NCI-H146 treated with DMSO at 0.1 percent for 48 hours (cell line): ENCODE measurements around the gene TRIM9.
"Not testable (repeated sequence)": the region's sequence is repeated elsewhere in the genome, so short reads cannot be mapped to it uniquely, and the experiment has no call there.

Experiments used
- DNase-seq: peaks from one replicate; lab custom pipeline; 2025; ENCODE audit not compliant: unreplicated experiment; lab: John Stamatoyannopoulos, UW

TRIM9 gene

DNA sequence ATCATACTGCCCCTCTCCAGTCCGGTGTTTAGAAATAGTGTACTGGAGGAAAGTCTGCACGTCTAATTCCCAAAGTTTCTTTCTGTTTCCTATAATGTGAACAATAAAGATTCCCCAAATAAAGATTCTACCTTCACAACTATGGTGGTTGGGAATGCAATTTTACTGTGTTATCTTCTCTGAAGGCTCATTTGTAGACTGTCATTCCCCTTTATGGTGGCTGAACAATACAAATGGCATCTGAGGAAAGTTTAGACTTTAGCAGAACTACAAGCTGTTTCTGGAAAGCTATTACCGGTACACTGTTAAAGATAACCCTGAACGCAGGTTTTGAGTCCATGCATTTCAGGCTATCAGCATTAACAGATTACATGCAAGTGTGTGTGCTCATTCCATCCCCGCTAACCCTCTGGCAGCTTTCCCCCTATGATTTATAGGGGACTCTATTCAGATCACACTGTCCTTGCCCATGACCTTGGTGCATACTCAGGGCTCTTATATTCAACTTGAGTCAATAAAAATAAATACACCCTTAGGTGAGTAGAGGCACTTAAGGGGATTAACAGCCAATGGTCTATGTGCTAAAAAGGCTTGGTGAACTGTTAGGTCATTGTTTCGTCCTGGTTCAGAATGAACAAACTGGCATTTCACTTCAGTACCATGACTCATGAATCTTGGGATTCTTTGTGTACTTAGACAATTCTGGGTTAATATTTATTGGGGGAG is 89.9 kb downstream of the TRIM9 start:
- no peak for DNase-seq

DNA sequence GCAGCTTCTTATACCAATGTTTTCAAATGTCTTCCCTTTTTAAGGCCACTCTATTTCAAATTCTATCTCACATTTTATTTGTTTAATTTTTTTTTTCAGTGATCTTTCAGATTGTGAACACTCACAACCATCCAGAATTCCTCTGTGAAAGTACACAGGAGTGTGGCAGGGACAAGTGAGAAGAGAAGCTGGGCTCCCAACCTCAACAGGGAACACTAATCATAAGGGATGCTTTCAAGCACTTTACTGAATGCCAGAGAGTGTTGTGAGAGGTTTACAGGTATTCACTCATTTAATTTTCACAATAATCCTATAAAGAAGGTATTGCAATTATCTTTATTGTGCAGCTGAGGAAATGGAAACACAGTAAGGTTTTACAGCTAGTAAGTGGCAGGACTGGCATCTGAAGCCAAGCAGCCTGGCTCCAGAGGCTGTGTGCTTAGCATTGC is 90.5 kb downstream of the TRIM9 start:
- no peak for DNase-seq

DNA sequence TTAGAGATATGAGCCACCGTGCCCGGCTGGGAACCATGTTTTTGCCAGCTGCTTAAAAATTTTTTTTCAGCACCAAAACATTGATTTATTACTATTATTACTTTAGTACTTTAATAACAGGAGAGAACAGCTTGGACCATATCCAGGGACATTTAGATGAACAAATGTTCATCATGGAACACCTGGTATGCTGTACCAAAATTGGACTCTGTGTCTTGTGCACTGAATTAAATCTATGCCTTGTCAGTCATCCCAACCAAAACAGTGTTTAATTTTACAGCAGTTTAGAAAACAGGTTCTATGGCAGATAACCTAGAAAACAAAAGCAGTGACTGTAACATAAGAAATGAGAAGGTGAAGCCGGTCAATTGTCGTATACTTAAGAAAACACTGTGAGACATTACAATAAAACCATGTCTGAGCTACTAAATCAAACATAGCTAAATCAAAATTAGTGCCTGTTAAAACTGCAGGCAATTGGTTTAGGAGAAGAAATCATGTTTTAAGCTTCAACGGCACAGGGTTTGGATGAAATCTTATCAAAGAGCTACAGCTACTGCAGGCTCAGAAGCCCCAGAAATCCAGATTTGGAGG is 92.4 kb downstream of the TRIM9 start:
- DNase-seq = no peak

DNA sequence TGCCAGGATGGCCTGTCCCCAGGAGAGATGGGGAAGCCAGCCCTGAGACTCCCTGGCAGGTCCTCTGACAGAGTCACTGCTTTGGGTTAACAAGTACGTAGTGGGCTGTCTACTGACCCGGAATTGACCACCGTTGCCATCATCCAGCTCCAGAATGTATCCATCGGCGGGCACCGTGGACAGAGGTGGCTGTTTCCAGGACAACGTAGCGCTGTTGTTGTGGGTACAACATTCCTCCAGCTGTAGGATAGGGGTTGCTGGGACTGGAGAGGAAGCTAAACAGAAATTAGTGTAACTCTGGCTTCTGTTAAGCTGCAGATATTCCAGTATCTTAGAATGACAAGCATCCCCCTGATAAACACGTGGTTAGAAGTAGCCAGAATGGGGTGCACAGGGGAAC is 94.3 kb downstream of the TRIM9 start:
- no peak for DNase-seq

DNA sequence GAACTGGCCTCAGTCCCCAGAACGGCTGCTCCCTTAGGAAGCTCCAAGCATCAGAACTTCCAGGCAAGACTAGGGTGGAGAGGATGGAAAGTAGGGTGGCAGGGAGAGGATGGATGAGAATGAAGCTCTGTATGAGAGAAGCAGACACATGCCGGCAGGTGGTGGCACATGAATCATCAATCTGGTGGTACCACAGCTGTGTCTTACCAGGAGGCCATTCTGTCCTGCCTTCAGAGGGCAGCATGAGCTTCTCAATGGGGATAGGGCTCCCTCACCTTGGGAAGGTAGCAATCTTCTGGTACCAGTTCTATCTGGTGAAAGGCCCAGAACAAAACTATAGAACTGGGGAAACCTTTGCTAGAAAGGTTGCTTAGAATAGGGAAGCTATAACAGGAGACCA is 95.2 kb downstream of the TRIM9 start:
- no peak for DNase-seq

DNA sequence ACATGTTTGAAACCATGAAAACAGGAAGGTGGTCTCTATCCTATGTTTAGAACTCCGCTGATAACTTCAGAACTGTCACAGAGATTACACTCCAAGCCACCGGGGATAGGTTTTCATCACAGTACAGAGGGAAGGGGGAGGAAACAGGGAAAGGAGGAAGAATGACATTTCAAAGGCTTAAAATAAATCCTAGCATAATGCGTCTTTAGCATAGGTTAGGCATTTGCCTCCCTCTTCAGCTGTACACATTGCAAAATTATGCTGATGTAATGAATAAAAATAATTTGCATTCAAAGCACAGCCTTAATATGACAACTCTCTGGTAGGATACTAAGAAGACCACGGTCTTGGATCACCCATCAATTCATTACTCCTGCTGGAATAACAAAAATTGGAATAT is 96.3 kb downstream of the TRIM9 start:
- DNase-seq = no peak

DNA sequence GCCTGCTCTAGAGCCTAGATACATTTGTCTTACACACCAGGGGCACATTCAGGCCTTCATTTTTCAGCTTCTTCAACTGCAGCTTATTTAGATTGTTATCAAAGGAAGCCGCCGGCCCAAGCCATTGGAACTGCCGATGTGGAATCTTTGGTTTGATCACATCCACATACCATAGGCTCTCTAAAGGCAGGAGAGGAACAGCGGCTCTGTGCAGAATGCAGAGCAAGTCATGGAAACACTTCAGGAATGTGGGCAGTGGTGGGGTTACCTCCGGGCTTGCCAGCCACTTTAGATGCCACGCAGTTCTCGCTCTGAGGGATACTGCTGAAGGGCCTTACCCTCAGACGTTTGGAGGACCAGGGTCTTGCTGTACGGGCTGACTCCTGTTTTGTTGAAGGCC is 97.2 kb downstream of the TRIM9 start:
- DNase-seq = no peak

DNA sequence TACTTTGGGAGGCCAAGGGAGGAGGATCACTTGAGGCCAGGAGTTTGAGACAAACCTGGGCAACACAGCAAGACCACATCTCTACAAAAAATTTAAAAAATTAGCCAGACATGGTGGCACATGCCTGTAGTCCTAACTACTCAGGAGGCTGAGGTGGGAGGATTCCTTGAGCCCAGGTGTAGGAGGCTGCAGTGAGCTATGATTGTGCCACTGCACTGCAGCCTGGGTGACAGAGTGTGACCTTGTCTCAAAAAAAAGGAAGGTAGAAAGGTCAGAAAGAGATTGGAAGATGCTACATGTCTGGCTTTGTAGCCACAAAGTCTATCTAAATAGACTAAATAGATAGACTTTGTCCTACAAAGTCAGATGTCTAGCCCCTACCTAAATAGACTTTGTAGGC is 100.7 kb downstream of the TRIM9 start:
- DNase-seq = not testable (repeated sequence)

DNA sequence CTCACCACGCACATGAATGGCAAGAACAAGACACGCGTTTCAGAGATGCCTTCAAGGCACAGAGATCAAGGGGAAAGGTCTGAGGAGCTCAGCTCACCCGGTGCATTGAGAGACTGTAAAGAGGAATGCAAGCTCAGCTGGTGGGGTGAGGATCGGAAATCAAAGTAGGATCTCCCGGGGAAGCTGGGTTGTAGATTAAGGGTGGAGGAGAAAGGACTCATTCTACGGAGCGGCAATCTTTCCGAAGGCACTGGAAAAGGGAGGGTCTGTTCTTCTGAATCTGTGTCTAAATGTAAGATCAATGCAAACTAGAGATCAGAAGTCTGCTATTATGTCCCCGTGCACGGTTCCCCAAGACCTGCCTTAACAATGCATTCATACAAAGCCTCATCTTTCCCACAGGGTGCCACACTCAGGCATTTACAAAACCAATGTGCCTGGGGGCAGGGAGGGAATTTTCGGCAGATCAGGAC is 109.0 kb downstream of the TRIM9 start:
- DNase-seq = no peak

DNA sequence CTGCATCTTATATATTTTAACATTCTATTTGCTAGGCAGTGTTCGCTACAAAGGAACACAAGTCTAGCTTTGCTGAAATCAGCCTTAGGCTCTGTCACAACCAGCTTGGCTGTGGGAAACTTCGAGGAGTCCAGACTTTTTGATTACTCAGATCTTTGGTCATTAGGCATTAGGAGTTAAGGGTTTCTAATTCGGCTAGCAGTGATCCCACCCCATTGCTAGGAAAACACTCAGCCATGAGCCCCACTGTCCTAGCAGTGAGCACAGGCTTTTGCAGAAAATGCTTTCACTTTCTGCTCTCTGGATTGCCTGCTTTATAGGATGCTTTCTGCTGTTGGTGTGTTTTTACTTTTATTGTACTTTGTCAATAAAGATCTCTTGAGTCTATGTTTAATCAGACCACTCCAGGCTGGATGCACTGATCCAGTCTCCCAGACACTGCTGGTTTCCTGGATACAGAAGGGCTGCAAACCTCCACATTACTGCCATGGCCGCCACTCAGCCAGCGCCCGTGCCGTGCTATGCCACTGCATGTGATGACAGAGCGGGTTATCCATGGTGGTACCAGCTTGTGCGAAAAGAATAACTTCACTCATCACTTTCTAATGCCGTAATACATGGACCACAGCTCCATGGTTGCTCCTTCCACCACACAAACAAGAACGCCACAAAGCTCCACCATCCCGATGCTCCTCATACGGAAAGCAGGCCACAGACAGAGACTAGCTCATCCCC is 109.6 kb downstream of the TRIM9 start:
- no peak for DNase-seq

DNA sequence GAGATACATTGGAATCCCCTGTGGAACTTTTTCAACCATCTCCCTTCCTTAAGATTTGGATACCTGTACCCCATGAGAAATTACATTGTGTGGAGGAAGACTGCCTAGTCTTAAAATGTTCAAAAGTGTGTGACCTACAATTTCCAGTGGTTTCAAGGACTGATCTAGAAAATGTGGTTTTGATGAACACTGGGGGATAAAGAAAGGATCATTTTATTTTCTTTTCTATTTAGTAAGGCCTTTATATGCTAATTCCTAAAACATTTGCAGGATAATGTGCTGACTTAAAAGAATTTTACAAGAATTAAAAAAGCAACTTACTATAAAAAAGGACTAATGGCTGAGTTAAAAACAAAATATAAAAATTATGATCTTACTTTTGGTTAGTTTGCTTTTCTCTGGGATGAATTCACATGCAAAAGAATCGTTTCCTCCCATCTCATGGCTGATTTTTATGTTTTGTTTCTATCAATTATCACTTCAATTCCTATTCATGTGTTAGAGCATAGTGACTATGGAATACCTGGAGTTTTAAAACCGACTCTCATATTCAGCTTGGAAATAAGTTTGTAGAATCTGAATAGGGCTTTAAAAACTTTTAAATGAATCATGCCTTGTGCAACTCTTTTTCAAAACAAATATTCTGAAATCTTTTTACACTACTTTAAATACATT is 110.7 kb downstream of the TRIM9 start:
- no peak for DNase-seq

DNA sequence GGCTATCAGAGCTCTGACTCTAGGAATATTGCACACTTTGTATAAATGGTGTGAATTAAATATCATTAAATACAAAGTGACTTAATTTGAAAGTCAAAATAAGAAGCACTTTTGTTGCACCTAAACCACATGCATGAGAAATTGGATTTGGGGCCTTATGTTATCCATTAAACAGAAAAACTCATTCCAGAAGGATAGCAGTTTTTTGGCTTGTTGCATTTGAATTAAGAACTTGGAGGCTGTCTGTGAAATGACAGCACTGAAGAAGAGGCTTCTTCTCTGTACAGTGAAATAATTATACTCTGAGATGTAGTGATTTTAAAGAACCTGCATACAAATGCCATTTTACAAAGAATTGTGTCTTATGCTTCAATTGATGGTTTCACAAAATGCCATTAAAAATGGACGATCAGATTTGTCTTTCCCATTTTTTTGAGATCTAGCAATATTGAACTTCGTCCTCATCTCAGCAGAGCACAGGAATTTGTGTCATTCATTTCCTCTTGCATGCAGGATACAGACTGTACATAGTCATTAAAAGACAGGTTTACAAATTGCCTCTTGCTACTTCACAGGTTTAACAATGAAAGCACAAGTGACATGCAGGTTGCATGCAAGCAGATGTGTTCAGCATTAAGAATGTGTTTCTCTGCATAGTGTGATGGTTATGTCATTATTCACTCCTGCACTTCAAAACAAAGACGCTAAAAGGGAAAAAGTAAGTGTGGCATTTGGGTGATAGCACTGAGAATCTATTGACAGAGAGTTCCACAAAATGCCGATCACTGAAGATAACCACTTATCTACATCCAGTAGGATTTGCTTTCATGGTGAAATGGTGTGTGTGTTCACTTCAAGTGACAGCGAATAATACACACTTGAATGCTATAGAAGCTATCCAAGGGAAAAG is 114.7 kb downstream of the TRIM9 start:
- no peak for DNase-seq

DNA sequence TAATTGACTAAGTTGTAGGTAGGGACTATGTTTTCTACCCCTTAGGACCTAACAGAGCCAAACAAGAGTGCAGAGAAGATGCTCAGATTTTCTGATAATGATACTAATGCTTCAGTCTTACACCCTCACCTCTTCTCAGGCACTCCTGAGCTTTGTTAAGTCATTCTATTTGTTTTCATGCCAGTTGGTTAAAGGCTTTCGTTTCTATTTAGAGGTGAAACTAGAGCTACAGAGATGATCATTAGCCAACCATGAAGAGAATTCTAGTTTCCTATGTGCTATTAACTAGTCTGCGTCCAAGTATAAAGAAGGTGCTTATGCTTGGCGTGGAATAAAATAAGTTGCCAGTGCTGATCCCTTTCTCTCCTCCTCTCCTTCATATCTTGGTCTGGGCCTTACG is 116.0 kb downstream of the TRIM9 start:
- no peak for DNase-seq

DNA sequence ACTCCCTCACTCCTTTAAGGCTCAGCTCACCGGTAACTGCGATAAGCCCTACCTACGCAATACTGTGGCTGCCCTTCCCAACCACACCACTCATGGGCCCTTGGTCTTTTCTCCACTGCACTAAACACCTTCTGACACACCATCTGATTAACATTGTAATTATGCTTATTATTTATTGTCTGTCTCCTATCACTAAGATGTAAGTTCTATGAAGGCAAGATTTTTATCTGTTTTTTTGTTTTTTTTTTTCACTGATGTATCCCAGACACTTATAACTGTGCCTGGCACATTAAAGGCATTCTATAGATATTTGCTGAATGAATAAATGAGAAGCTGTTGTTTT is 116.4 kb downstream of the TRIM9 start:
- DNase-seq = no peak

DNA sequence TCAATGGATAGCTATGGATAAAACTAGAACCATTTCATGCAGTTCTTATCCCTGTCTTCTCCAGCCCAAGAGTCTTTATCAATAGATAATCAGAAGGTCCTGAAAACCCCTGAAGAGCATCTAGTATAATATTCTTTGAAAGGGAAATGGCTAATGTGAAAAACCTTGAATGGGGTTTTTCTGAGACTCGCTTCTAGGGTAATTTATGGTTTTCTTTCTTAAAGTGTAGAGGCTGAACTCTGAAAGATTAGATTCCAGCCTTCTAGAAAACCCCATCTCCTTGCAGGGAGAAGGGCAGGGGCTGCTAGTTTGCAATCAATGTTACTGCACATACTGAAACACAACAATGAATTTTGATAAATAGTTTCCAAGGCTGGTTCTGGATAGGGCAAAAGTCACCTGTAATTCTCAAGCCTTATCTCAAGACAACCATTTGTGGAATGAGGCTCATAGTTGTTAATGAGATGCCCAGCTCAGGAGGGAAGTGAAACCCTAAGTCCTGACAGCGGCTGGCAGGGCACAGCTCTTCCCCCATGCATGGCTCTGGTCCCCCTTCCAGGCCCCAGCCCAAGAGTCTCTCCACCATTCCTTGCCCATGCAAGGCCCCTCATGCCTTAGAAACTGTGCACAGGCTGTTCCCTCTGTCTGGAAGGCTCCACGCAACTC is 116.9 kb downstream of the TRIM9 start:
- DNase-seq = no peak

DNA sequence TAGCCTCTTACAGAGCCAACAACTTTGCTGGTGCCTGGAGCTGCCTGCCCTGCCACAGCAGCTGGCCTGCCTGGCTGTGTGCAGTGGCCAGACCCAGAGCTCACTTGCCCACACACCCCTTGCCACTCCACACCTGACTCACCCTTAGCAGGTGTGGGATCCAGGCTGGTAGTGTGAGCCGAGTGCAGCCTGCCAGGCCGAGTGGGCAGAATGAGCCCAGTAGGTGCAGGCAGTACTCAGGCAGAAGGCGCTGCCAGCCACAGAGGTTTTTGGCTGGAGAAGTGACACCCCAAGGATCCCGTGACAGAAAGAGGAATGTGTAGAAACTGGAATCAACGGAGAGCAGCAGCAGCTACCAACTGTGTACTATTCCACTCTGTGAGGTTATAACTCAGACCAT is 120.8 kb downstream of the TRIM9 start:
- no peak for DNase-seq

DNA sequence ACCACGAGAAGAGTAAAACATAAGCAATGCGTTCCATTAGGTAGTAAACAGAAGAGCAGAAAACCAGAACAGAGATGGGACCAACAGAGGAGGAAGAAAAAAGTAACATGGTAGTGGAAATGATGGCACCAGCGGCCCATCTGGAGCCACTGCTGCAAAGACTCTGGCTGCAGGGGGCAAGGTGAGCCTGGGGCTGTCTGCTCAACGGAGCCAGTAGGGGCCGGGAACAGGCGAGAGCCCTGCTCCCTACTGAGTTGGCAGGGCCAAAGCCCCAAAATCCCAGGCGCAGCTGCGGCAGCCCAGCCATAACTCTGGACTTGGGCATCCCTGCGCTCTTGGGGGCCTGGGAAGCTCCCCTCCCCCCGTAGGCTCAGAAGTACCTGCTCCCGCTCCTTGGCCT is 122.2 kb downstream of the TRIM9 start:
- no peak for DNase-seq

DNA sequence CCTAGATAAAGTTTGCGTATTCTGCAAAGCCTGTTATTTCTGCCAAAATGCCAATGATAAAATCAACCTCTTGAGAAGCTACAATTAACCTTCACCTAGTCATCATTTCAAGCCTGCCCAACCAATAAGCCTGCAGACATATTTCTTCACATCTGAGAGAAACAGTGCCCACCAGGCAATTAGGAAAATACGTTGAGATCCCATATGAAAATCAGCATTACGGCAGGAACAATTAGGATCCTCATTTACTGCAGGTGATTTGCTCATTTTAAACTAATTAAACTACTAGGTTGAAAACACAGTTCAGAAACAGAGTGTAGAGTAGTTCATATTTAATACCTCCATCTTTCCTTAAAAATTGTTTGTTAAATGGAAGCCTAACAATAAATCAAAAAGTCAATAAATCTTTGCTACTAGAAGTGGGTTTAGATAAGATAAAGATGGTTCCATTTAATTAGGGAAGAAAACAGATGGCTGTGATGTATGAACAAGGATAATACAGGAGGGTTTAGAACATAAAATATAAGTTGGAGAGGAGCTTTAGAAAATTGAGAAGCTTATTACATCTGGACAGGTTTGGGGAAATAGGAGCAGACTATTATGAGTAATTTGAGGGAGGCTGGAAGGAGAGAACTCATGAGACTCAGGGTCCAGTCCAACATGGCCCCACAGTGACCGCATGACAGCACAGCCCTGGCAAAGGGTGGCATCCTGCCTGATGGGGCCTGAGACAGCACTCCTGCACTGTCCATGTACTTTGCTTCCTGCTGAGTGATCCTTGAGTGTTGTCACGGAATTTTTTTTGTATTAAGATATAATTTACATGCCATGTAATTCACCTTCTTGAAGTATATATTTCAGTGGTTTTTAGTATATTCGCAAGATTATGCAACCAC is 123.8 kb downstream of the TRIM9 start:
- DNase-seq = no peak

DNA sequence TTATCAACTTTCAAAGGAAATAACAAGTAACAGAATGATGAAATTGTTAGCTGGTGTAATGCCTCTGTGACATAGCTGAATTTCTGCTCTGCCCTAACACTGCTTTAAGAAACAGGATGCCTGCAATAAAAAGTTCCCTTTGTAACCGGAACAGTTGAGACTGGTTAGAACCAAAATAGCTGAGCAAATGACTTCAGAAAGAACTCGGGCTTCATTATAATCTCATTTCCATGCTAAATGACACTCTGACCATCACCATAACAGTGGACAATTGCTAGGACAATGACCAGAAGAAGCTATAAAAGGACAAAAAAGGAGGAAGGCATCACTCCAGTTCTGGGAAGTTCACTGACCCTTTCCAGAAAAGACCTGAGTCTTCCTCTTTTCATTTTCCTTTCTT is 127.1 kb downstream of the TRIM9 start:
- no peak for DNase-seq
